Hepatocyte (in vitro differentiated cells): Measurements from ENCODE around the gene TXN2. TPM values are rescaled to one million over a fixed set of nuclear protein-coding genes. Genes with fewer than 3 reads are reported as not detected.
A peak's percentile ranks its signal among the peaks of the same experiment; 100 is the strongest.
"Not testable (repeated sequence)": the region's sequence is repeated elsewhere in the genome, so short reads cannot be mapped to it uniquely, and the experiment has no call there.

Experiments
- DNase-seq: peaks from one replicate; pipeline ENCODE4 v3.0.0-alpha.2; 2016; ENCODE audit warnings: low spot score
- H2AFZ ChIP-seq: fragments of 200-600 bp; sonication (generic); 2 replicates; pipeline ENCODE4 v1.6.0; 2016; ENCODE audit warnings: antibody characterized with exemption, mild to moderate bottlenecking
- H3K27ac ChIP-seq: fragments of 200-600 bp; sonication (generic); 2 replicates; pipeline ENCODE4 v1.5.1; 2016; ENCODE audit warnings: mild to moderate bottlenecking
- H3K27me3 ChIP-seq: fragments of 200-600 bp; sonication (generic); 2 replicates; pipeline ENCODE4 v1.6.1; 2016
- H3K36me3 ChIP-seq: fragments of 200-600 bp; sonication (generic); replicated peaks from 2 replicates; pipeline ENCODE4 v1.5.1; 2016; ENCODE audit warnings: low read depth; ENCODE audit not compliant: insufficient read depth
- H3K4me1 ChIP-seq: fragments of 200-600 bp; sonication (generic); 2 replicates; pipeline ENCODE4 v1.5.1; 2016; ENCODE audit warnings: mild to moderate bottlenecking, moderate library complexity; ENCODE audit not compliant: insufficient read depth
- H3K4me2 ChIP-seq: fragments of 200-600 bp; sonication (generic); 2 replicates; pipeline ENCODE4 v1.6.0; 2016
- H3K4me3 ChIP-seq: fragments of 200-600 bp; sonication (generic); 2 replicates; pipeline ENCODE4 v1.5.1; 2016; ENCODE audit warnings: mild to moderate bottlenecking
- H3K79me2 ChIP-seq: fragments of 200-600 bp; sonication (generic); 2 replicates; pipeline ENCODE4 v1.6.0; 2017; ENCODE audit warnings: mild to moderate bottlenecking
- H3K9me2 ChIP-seq: fragments of 200-600 bp; sonication (generic); replicated peaks from 2 replicates; pipeline ENCODE4 v1.6.0; 2017; ENCODE audit warnings: mild to moderate bottlenecking; ENCODE audit not compliant: insufficient read depth
- H3K9me3 ChIP-seq: fragments of 200-600 bp; sonication (generic); 2 replicates; pipeline ENCODE4 v1.5.1; 2016; ENCODE audit warnings: low read depth, mild to moderate bottlenecking
- H4K20me1 ChIP-seq: fragments of 200-600 bp; sonication (generic); 2 replicates; pipeline ENCODE4 v1.6.0; 2016; ENCODE audit warnings: mild to moderate bottlenecking; ENCODE audit not compliant: insufficient read depth, poor library complexity, severe bottlenecking
- EZH2 ChIP-seq: fragments of 200-600 bp; sonication (generic); IDR thresholded peaks from 2 replicates; pipeline ENCODE4 v1.6.1; 2016; ENCODE audit warnings: antibody characterized with exemption, mild to moderate bottlenecking, borderline replicate concordance
- EZH2phosphoT487 ChIP-seq: fragments of 200-600 bp; sonication (generic); IDR thresholded peaks from one replicate; pipeline ENCODE4 v1.6.1; 2018; ENCODE audit warnings: antibody characterized with exemption, mild to moderate bottlenecking, low read depth, moderate library complexity; ENCODE audit not compliant: unreplicated experiment, severe bottlenecking
- WGBS: methylation state at CpG from one replicate; pipeline ENCODE4 v1.1.6; 2016; ENCODE audit warnings: low lambda C conversion rate; ENCODE audit errors: missing lambda C conversion rate; 5-methylcytosine and 5-hydroxymethylcytosine counted together
- polyA plus RNA-seq: library from polyadenylated mRNA; unstranded; fragments of >200 nt; fragmentation: Nextera tagmentation; extraction: Ambion mirVana; gene quantifications from 2 replicates; pipeline ENCODE4 v1.2.1, GENCODE V29; 2016
- total RNA-seq: library from RNA; depleted of rRNA; stranded (reverse); fragments of >200 nt; gene quantifications from 2 replicates; pipeline ENCODE4 v1.2.3, GENCODE V29; 2014
- TF ChIP-seq, protein P1 (sequence below): fragments of 200-600 bp; sonication (generic); IDR thresholded peaks from 2 replicates; pipeline ENCODE4 v1.5.1; 2016; ENCODE audit warnings: antibody characterized with exemption, mild to moderate bottlenecking; ENCODE audit not compliant: poor library complexity

TXN2 gene
- total and polyA plus RNA-seq, 2 experiments from 2014 or later: 42.6 to 129 TPM

DNA sequence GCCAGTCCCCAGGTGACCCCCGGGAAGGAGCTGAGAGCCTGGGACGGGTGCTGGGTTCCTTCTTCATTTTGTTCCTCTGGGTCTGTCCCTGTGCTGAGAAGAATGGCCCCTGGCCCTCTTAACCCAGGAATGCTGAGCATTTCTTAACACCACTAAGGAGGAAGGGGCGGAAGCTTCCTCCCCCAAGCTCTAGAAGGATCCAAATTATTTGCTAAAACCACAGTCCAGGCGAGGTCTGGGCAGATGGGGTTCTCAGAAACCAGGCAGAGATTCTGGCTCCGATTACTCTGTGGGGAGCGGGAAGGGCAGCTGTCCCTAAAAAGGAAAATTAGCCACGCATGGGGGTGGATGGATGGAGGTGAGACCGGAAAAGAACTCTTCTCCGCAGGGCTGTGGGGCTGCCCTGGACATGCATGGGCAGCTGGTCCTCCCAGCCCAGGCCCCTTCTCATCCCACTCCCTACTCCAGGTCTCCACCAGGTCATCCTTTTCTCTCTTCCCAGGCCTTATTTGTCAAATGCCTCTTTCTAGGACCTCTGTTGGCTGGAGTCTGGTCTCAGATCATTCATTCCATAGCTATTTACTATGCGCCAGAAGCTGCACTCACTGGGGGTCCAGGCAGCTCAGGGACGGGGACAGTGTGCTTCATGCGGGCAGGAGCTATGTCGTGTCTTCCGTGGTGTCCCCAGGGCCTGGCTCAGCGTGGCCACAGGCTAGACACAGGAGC lies 48.7 kb downstream of the TXN2 start:
- Histone ChIP-seq H3K27ac (peak overlapping the region; percentile 93), H3K36me3 (no peaks in the 10 kb centered on the region), H3K4me2 (no peak overlapping the region), H3K4me3 (no peak overlapping the region), H3K79me2 (no peaks in the 10 kb centered on the region), H4K20me1 (no peaks in the 10 kb centered on the region), H3K4me1 (peaks cover 33% of the 10 kb centered on the region), H3K9me2 (no peaks in the 10 kb centered on the region), H3K27me3 (no peaks in the 10 kb centered on the region), H2AFZ (no peak overlapping the region), H3K9me3 (no peaks in the 10 kb centered on the region)
- no peak for DNase-seq
- WGBS: 84% methylated on average over 15 of the region's 15 CpGs
- no peak for TF ChIP-seq EZH2
- TF ChIP-seq EZH2phosphoT487: no peak
- TF ChIP-seq, protein P1, sequence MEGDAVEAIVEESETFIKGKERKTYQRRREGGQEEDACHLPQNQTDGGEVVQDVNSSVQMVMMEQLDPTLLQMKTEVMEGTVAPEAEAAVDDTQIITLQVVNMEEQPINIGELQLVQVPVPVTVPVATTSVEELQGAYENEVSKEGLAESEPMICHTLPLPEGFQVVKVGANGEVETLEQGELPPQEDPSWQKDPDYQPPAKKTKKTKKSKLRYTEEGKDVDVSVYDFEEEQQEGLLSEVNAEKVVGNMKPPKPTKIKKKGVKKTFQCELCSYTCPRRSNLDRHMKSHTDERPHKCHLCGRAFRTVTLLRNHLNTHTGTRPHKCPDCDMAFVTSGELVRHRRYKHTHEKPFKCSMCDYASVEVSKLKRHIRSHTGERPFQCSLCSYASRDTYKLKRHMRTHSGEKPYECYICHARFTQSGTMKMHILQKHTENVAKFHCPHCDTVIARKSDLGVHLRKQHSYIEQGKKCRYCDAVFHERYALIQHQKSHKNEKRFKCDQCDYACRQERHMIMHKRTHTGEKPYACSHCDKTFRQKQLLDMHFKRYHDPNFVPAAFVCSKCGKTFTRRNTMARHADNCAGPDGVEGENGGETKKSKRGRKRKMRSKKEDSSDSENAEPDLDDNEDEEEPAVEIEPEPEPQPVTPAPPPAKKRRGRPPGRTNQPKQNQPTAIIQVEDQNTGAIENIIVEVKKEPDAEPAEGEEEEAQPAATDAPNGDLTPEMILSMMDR: no peak

DNA sequence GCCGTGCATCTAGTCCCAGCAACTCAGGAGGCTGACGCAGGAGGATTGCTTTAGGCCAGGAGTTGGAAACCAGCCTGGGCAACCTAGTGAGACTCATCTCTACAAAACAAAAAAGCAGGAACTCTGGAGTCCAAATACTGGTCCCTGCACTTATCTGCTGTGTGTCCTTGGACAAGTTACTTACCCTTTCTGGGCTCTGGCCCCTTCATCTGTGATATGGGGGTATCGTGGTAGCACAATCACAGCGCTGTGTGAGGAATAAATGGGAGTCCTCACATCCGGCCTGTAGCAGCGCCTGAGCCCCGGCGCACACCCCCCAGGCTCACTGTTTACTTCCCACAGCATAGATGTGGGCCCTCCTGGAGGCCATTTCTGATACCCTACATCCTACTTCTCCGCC lies 49.5 kb downstream of the TXN2 start:
- 94% methylated on average over 9 of the region's 9 CpGs for WGBS
- Histone ChIP-seq H3K27ac (no peak overlapping the region), H3K9me3 (no peaks in the 10 kb centered on the region), H4K20me1 (no peaks in the 10 kb centered on the region), H3K4me1 (peaks cover 33% of the 10 kb centered on the region), H3K4me3 (no peak overlapping the region), H2AFZ (no peak overlapping the region), H3K9me2 (no peaks in the 10 kb centered on the region), H3K4me2 (no peak overlapping the region), H3K27me3 (no peaks in the 10 kb centered on the region), H3K36me3 (no peaks in the 10 kb centered on the region), H3K79me2 (no peaks in the 10 kb centered on the region)
- no peak for DNase-seq
- TF ChIP-seq EZH2: no peak
- no peak for TF ChIP-seq EZH2phosphoT487
- TF ChIP-seq, protein P1: no peak

DNA sequence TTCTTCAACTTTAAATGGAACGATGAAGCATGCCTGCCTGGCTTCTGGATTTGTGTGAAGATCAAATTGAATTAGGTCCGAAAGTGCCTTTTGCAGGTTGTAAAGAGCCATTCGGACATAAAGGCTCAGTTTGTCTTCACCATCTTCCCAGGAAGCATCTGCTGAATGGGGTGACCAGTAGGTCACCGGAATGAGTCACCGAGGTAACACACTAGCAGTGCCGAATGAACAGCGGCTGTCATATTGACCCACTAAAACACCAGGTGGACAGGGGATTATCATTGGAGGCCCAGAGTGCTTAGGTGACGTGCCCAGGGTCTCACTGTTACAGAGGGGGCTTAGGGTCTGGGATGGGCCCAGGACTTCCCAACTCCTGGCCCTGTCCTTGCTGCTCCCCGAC lies 50.6 kb downstream of the TXN2 start:
- H3K79me2 ChIP-seq: no peaks in the 10 kb centered on the region
- DNase-seq: no peak
- H3K4me2 ChIP-seq: no peak overlapping the region
- H3K4me3 ChIP-seq: no peak overlapping the region
- H3K36me3 ChIP-seq: no peaks in the 10 kb centered on the region
- no peaks in the 10 kb centered on the region for H4K20me1 ChIP-seq
- H3K9me3 ChIP-seq: no peaks in the 10 kb centered on the region
- TF ChIP-seq EZH2phosphoT487 (no peak), EZH2 (no peak)
- TF ChIP-seq, protein P1: no peak
- H2AFZ ChIP-seq: no peak overlapping the region
- H3K27me3 ChIP-seq: no peaks in the 10 kb centered on the region
- H3K9me2 ChIP-seq: no peaks in the 10 kb centered on the region
- H3K27ac ChIP-seq: no peak overlapping the region
- H3K4me1 ChIP-seq: peaks cover 36% of the 10 kb centered on the region
- 64% methylated on average over 8 of the region's 9 CpGs for WGBS

DNA sequence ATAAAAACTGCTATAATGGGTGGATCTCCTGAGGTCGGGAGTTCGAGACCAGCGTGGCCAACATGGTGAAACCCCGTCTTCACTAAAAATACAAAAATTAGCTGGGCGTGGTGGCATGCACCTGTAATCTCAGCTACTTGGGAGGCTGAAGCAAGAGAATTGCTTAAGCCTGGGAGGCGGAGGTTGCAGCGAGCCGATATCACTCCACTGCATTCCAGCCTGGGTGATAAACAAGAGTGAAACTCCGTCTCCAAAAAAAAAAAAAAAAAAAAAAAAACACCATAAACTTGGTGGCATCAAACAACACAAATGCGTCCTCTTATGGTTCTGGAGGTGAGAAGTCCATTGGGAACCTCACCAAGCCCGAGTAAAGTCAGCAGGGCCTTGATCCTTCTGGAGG lies 53.5 kb downstream of the TXN2 start:
- WGBS: 83% methylated on average over 11 of the region's 11 CpGs
- H3K4me2 ChIP-seq, H3K36me3 ChIP-seq, H3K27me3 ChIP-seq, H2AFZ ChIP-seq, H3K79me2 ChIP-seq, H4K20me1 ChIP-seq, DNase-seq, H3K9me2 ChIP-seq, H3K4me3 ChIP-seq, H3K27ac ChIP-seq, H3K9me3 ChIP-seq: not testable (repeated sequence)
- H3K4me1 ChIP-seq: peaks cover 18% of the 10 kb centered on the region
